Glomerular visceral epithelial cell (primary cell): ENCODE results near the gene MRPS18A.
"Not testable (repeated sequence)": the region's sequence is repeated elsewhere in the genome, so short reads cannot be mapped to it uniquely, and the experiment has no call there.

ENCODE experiments used
- DNase-seq: peaks from one replicate; pipeline ENCODE4 v3.0.0-alpha.2; 2016; ENCODE audit errors: extremely low spot score

MRPS18A gene

GRCh38 chr6:43671011-43671800 is 16.4 kb downstream of the MRPS18A start:
- DNase-seq: no peak

DNA sequence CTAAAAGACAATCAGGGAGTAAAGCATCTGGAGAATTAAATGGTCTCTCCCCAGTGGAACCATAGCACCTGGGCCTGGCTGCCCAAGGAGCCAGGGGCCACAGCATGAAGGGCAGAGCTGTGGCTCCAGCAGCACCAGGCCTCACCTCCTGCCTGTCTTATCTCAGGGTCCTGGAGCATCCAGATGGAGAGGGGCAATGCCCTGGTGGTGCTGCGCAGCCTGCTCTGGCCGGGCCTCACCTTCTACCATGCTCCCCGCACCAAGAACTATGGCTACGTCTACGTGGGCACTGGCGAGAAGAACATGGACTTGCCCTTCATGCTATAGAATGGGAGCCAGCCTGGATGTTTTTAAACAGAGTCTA is 17.0 kb downstream of the MRPS18A start:
- DNase-seq: no peak

DNA sequence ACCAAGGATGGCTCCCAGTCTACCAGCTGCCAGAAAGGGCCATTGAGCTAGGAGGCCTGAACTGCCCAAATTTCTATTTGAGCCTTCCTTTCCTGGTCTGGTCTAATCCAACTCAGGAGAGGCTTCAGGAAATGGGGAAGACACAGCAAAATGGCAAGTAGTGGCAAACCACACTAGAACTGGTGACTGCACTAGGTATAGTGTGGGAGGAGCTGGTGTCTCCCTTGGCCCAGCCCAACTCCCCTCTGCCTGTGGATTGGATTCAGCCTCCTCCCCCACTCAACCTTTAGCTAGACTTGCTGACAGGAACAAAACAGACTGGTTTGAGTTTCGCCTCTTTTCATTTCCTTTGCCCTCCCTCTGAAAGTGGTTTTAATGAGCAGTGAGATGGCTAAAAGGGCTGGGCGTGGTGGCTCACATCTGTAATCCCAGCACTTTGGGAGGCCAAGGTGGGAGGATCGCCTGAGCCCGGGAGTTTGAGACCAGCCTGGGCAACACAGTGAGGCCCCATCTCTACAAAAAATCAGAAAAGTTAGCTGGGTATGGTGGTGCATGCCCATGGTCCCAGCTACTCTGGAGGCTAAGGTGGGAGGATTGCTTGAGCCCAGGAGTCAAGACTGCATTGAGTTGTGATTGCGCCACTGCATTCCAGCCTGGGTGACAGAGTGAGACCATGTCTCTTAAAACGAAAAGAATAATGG is 17.5 kb downstream of the MRPS18A start:
- DNase-seq: no peak

- peak; percentile 13 for DNase-seq
Observed at GRCh38 chr6:43669050-43669921, 18.3 kb downstream of the MRPS18A start.

GRCh38 chr6:43668151-43669028 is 19.2 kb downstream of the MRPS18A start:
- DNase-seq: peak; percentile 48

- DNase-seq: peak; percentile 86
Observed at GRCh38 chr6:43667245-43668150, 20.1 kb downstream of the MRPS18A start.

- no peak for DNase-seq
Observed at GRCh38 chr6:43666196-43666920, 21.2 kb downstream of the MRPS18A start.

DNA sequence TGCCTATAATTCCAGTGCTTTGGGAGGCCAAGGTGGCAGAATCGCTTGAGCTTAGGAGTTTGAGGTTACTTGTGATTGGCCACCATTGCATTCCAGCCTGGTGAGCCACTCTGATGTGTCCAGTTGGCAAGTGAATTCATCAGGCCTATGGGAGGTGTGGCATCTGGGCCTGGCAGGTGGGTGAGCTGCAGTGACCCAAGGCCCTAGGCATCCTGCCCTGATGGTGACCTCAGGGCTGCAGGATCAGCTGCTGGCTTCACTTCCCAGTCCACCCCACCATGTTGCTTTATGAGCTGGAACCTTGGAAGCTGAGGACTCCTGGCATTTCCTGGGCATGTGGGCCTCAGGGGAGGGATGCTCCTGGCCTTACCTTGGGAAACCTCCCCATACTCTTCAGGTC is 22.2 kb downstream of the MRPS18A start:
- DNase-seq: peak; percentile 86

DNA sequence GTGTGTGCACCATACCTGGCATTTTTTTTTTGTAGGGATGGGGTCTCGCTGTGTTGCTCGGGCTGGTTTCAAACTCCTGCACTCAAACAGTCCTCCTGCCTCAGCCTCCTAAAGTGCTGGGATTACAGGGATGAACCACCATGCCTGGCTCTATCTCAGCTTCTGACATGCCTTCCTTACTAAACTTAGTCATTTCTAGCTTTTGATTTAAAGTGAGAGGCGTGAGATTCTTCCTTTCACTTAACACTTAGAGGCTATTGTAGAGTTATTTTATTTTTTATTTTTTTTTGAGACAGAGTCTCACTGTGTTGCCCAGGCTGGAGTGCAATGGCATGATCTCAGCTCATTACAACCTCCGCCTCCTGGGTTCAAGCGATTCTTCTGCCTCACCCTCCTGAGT is 24.6 kb downstream of the MRPS18A start:
- DNase-seq: not testable (repeated sequence)

- no peak for DNase-seq
Observed at GRCh38 chr6:43658161-43658560, 29.4 kb downstream of the MRPS18A start.

DNA sequence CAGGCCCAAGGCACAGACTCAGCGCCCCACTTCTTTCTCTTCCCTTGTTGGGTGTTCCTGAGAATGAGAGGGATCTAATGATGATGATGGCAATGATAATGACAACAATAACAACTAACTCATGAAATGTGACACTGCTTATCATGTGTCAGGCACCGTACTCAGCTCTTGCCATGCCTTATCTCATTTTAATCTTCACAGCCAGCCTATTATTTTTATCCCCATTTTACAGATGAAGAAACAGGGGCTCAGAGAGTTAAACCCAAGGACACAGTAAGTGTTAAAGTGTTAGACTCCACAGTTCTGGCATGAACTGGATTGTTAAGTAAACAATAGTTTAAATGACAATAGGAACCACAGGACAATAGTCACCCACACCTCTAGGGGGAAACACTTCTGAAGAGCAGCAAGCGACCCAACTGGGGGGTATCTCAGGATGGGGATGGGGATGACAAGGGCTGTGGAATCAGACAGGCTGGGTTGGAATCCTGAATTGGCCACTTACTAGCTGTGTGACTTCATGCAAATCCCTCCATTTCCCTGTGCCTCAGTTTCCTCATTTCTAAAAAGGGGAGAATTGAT is 30.3 kb downstream of the MRPS18A start:
- no peak for DNase-seq

GRCh38 chr6:43652822-43653221 is 34.8 kb downstream of the MRPS18A start:
- not testable (repeated sequence) for DNase-seq

- DNase-seq: no peak
Observed at GRCh38 chr6:43648248-43648647, 39.3 kb downstream of the MRPS18A start.

GRCh38 chr6:43647613-43648012 is 40.0 kb downstream of the MRPS18A start:
- DNase-seq: no peak

GRCh38 chr6:43645613-43645964 is 42.0 kb downstream of the MRPS18A start:
- no peak for DNase-seq

GRCh38 chr6:43644940-43645612 is 42.5 kb downstream of the MRPS18A start, which contains the start of gene RSPH9:
TSS of gene RSPH9 (plus strand) at chr6:43645036. CDS start at chr6:43645099, 63 bp downstream.
- DNase-seq: no peak

- DNase-seq: no peak
Observed at GRCh38 chr6:43639984-43640800, 47.4 kb downstream of the MRPS18A start.

- DNase-seq: no peak
Observed at GRCh38 chr6:43636308-43636659, 51.3 kb downstream of the MRPS18A start.
